ENCODE measurements around the gene RAB18.
A peak's percentile ranks its signal among the peaks of the same experiment; 100 is the strongest.

RAB18 gene

DNA sequence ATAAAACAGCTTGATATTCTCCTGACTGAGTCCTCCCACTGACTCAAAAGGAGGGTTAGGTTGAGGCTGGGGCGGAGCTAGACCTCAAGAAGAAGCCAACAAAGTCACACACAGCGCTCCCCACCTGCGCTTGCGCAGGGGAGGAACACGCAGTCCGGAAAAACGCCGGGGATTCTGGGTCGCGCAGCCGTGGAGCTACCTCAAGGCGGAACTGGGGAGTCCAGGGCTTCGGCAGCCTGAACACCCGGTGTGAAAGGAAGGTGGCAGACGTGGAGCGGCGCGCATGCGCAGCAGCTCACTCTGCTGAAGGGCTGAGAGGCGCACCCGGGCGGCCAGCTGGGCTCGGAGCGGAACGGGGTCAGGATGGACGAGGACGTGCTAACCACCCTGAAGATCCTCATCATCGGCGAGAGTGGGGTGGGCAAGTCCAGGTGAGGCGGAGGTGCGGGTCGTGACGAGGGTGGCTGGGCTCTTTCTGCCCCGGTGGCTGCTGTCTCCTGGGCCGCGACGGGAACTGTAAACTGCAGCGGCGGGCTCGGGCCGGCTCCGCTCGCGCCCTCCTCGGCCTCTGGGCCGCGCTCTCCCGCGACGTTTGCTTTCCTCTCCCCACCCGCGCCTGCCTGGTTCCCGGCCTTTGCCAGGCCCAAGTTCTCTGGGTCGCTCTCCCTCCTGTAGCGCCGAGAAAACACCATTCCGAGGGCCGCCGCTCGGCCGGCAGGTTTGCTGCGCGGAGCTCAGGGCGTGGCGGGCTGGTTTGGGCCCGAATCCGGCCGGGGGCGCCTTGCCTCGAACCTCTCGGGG is at the start of gene RAB18 (continued):
- TF ChIP-seq, protein P1, sequence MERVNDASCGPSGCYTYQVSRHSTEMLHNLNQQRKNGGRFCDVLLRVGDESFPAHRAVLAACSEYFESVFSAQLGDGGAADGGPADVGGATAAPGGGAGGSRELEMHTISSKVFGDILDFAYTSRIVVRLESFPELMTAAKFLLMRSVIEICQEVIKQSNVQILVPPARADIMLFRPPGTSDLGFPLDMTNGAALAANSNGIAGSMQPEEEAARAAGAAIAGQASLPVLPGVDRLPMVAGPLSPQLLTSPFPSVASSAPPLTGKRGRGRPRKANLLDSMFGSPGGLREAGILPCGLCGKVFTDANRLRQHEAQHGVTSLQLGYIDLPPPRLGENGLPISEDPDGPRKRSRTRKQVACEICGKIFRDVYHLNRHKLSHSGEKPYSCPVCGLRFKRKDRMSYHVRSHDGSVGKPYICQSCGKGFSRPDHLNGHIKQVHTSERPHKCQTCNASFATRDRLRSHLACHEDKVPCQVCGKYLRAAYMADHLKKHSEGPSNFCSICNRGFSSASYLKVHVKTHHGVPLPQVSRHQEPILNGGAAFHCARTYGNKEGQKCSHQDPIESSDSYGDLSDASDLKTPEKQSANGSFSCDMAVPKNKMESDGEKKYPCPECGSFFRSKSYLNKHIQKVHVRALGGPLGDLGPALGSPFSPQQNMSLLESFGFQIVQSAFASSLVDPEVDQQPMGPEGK (tag by site-specific recombination; IDR thresholded peaks at IDR 0.05): peak; percentile 59; the same call in 1 of the 2 replicates
- TF ChIP-seq, protein P2, sequence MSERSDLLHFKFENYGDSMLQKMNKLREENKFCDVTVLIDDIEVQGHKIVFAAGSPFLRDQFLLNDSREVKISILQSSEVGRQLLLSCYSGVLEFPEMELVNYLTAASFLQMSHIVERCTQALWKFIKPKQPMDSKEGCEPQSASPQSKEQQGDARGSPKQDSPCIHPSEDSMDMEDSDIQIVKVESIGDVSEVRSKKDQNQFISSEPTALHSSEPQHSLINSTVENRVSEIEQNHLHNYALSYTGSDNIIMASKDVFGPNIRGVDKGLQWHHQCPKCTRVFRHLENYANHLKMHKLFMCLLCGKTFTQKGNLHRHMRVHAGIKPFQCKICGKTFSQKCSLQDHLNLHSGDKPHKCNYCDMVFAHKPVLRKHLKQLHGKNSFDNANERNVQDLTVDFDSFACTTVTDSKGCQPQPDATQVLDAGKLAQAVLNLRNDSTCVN (tag by site-specific recombination; optimal IDR thresholded peaks at IDR 0.05): peak; percentile 97
- TF ChIP-seq BCL11B (tag by site-specific recombination; IDR thresholded peaks at IDR 0.05; ENCODE audit: low read depth): no peak
- TF ChIP-seq ZNF324 (tag by site-specific recombination; IDR thresholded peaks at IDR 0.05): peak; percentile 89
- TF ChIP-seq, protein P3, sequence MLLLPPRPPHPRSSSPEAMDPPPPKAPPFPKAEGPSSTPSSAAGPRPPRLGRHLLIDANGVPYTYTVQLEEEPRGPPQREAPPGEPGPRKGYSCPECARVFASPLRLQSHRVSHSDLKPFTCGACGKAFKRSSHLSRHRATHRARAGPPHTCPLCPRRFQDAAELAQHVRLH (tag by site-specific recombination; IDR thresholded peaks at IDR 0.05): peak; percentile 30; the same call in 1 of the 2 replicates
- TF ChIP-seq ZNF76 (tag by site-specific recombination; IDR thresholded peaks at IDR 0.05; ENCODE audit: borderline replicate concordance, low read depth): peak; percentile 92
- TF ChIP-seq ZNF664 (tag by site-specific recombination; IDR thresholded peaks at IDR 0.05): 0 out of 2 replicates have a peak, but pooled peaks have one; percentile 6
- TF ChIP-seq, protein P4, sequence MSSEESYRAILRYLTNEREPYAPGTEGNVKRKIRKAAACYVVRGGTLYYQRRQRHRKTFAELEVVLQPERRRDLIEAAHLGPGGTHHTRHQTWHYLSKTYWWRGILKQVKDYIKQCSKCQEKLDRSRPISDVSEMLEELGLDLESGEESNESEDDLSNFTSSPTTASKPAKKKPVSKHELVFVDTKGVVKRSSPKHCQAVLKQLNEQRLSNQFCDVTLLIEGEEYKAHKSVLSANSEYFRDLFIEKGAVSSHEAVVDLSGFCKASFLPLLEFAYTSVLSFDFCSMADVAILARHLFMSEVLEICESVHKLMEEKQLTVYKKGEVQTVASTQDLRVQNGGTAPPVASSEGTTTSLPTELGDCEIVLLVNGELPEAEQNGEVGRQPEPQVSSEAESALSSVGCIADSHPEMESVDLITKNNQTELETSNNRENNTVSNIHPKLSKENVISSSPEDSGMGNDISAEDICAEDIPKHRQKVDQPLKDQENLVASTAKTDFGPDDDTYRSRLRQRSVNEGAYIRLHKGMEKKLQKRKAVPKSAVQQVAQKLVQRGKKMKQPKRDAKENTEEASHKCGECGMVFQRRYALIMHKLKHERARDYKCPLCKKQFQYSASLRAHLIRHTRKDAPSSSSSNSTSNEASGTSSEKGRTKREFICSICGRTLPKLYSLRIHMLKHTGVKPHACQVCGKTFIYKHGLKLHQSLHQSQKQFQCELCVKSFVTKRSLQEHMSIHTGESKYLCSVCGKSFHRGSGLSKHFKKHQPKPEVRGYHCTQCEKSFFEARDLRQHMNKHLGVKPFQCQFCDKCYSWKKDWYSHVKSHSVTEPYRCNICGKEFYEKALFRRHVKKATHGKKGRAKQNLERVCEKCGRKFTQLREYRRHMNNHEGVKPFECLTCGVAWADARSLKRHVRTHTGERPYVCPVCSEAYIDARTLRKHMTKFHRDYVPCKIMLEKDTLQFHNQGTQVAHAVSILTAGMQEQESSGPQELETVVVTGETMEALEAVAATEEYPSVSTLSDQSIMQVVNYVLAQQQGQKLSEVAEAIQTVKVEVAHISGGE (tag by site-specific recombination; conservative IDR thresholded peaks at IDR 0.05; ENCODE audit: low read depth): peak; percentile 99
- no peak for TF ChIP-seq ZNF558 (tag by site-specific recombination; IDR thresholded peaks at IDR 0.05)
- TF ChIP-seq, protein P5, sequence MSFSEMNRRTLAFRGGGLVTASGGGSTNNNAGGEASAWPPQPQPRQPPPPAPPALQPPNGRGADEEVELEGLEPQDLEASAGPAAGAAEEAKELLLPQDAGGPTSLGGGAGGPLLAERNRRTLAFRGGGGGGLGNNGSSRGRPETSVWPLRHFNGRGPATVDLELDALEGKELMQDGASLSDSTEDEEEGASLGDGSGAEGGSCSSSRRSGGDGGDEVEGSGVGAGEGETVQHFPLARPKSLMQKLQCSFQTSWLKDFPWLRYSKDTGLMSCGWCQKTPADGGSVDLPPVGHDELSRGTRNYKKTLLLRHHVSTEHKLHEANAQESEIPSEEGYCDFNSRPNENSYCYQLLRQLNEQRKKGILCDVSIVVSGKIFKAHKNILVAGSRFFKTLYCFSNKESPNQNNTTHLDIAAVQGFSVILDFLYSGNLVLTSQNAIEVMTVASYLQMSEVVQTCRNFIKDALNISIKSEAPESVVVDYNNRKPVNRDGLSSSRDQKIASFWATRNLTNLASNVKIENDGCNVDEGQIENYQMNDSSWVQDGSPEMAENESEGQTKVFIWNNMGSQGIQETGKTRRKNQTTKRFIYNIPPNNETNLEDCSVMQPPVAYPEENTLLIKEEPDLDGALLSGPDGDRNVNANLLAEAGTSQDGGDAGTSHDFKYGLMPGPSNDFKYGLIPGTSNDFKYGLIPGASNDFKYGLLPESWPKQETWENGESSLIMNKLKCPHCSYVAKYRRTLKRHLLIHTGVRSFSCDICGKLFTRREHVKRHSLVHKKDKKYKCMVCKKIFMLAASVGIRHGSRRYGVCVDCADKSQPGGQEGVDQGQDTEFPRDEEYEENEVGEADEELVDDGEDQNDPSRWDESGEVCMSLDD (tag by site-specific recombination; IDR thresholded peaks at IDR 0.05): no peak
- TF ChIP-seq, protein P6, sequence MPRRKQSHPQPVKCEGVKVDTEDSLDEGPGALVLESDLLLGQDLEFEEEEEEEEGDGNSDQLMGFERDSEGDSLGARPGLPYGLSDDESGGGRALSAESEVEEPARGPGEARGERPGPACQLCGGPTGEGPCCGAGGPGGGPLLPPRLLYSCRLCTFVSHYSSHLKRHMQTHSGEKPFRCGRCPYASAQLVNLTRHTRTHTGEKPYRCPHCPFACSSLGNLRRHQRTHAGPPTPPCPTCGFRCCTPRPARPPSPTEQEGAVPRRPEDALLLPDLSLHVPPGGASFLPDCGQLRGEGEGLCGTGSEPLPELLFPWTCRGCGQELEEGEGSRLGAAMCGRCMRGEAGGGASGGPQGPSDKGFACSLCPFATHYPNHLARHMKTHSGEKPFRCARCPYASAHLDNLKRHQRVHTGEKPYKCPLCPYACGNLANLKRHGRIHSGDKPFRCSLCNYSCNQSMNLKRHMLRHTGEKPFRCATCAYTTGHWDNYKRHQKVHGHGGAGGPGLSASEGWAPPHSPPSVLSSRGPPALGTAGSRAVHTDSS (tag by site-specific recombination; IDR thresholded peaks at IDR 0.05): no peak
- no peak for TF ChIP-seq ZNF175 (tag by site-specific recombination; IDR thresholded peaks at IDR 0.05)
- TF ChIP-seq REPIN1 (tag by site-specific recombination; IDR thresholded peaks at IDR 0.05; ENCODE audit: low read depth): 0 out of 2 replicates have a peak, but pooled peaks have one; percentile 22
- TF ChIP-seq ZSCAN30 (tag by site-specific recombination; IDR thresholded peaks at IDR 0.05): peak; percentile 57
- TF ChIP-seq, protein P7, sequence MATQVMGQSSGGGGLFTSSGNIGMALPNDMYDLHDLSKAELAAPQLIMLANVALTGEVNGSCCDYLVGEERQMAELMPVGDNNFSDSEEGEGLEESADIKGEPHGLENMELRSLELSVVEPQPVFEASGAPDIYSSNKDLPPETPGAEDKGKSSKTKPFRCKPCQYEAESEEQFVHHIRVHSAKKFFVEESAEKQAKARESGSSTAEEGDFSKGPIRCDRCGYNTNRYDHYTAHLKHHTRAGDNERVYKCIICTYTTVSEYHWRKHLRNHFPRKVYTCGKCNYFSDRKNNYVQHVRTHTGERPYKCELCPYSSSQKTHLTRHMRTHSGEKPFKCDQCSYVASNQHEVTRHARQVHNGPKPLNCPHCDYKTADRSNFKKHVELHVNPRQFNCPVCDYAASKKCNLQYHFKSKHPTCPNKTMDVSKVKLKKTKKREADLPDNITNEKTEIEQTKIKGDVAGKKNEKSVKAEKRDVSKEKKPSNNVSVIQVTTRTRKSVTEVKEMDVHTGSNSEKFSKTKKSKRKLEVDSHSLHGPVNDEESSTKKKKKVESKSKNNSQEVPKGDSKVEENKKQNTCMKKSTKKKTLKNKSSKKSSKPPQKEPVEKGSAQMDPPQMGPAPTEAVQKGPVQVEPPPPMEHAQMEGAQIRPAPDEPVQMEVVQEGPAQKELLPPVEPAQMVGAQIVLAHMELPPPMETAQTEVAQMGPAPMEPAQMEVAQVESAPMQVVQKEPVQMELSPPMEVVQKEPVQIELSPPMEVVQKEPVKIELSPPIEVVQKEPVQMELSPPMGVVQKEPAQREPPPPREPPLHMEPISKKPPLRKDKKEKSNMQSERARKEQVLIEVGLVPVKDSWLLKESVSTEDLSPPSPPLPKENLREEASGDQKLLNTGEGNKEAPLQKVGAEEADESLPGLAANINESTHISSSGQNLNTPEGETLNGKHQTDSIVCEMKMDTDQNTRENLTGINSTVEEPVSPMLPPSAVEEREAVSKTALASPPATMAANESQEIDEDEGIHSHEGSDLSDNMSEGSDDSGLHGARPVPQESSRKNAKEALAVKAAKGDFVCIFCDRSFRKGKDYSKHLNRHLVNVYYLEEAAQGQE (tag by site-specific recombination; IDR thresholded peaks at IDR 0.05): peak; percentile 32; the same call in 1 of the 2 replicates
- 0 out of 2 replicates have a peak, but pooled peaks have one; percentile 13 for TF ChIP-seq ZFP69B (tag by site-specific recombination; IDR thresholded peaks at IDR 0.05)
- no peak for TF ChIP-seq GFI1B (tag by site-specific recombination; IDR thresholded peaks at IDR 0.05)
- TF ChIP-seq, protein P8, sequence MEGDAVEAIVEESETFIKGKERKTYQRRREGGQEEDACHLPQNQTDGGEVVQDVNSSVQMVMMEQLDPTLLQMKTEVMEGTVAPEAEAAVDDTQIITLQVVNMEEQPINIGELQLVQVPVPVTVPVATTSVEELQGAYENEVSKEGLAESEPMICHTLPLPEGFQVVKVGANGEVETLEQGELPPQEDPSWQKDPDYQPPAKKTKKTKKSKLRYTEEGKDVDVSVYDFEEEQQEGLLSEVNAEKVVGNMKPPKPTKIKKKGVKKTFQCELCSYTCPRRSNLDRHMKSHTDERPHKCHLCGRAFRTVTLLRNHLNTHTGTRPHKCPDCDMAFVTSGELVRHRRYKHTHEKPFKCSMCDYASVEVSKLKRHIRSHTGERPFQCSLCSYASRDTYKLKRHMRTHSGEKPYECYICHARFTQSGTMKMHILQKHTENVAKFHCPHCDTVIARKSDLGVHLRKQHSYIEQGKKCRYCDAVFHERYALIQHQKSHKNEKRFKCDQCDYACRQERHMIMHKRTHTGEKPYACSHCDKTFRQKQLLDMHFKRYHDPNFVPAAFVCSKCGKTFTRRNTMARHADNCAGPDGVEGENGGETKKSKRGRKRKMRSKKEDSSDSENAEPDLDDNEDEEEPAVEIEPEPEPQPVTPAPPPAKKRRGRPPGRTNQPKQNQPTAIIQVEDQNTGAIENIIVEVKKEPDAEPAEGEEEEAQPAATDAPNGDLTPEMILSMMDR (tag by site-specific recombination; IDR thresholded peaks at IDR 0.05): peak; percentile 82
- TF ChIP-seq ZNF433 (tag by site-specific recombination; IDR thresholded peaks at IDR 0.05; ENCODE audit: low read depth): no peak
- TF ChIP-seq GLIS1 (tag by site-specific recombination; IDR thresholded peaks at IDR 0.05): peak; percentile 63
- TF ChIP-seq SP2 (tag by site-specific recombination; IDR thresholded peaks at IDR 0.05): peak; percentile 66

Data from HEK293 (cell line).